ENCODE results near the gene POU3F1.

POU3F1 gene

GRCh38 chr1:38000529-38001455 is 45.8 kb downstream of the POU3F1 start:
- no peak for DNase-seq

DNA sequence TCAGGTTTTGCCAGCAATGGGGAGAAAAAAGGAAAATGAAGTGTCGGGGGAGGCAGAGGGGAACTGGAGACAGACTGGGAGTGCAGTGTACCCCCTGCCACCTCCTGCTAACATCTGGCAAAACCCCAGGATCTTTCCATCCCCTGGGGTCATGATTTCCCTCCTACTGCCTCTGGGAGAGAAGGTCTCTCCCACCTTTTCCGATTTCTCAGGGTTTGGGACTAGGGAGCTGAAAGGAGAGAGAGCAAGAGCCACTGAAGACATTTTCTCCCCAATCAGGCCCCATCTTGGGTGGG is 46.4 kb downstream of the POU3F1 start:
- no peak for DNase-seq

DNA sequence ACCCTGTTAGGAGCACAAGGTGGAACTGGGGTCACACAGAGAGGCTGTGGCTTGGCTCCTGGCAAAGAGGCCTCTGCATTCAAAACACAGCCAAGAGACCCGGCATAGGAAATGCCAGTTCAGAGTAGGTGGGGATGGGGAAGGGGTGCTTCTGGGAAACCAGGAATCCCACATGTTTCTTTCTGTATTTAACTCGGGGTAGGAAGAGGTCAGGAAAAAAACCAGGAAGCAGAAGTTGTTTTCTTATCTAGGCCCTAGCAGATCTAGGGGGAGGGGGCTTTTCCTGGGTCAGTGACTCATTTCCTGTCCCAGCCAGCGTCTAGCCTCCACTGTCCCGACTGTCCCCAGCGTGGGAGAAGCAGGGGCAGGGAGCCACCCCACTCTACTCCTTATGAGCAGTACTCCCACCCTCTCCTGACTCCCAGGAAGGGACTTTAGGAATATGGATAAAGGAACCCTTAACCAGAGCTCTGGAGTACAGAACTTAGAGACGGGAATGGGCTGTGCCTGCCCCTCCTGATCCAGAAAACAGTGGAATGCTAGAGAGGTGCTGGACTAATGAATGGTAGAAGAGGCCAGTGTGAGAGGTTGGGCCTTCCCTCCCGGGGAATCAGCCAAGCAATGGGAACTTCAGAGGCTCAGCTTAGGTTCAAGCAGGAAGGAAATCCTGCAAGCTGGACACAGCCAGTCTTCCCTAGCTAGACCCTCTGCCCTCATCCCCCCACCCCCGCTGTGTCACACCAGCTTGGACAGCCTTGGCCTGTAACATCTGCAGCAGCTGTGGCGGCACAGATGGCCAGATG is 47.0 kb downstream of the POU3F1 start:
- DNase-seq = no peak

DNA sequence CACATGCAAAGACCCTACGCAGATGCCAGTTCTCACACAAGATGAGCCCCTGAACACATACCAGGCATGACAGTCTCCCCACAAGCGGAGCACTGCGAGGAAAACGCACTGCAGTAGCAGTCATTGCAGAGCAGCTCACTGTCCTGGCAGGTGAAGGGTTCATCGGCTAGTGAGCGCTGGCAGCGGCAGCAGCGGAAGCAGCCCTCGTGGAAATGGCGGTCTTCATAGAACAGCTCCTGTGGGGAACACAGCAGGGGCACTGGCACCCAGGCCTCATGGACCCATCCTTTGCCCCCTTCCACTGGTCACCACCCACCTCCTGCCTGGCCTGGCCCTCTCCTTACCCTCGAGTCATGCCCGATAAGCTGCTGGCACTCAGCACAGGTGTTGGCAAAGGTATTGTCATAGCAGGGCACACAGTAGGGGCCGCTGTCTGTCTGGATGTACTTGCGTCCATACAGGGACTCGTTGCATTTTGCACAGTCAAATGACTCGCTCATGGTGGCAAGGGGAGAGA is 47.6 kb downstream of the POU3F1 start:
- no peak for DNase-seq

DNA sequence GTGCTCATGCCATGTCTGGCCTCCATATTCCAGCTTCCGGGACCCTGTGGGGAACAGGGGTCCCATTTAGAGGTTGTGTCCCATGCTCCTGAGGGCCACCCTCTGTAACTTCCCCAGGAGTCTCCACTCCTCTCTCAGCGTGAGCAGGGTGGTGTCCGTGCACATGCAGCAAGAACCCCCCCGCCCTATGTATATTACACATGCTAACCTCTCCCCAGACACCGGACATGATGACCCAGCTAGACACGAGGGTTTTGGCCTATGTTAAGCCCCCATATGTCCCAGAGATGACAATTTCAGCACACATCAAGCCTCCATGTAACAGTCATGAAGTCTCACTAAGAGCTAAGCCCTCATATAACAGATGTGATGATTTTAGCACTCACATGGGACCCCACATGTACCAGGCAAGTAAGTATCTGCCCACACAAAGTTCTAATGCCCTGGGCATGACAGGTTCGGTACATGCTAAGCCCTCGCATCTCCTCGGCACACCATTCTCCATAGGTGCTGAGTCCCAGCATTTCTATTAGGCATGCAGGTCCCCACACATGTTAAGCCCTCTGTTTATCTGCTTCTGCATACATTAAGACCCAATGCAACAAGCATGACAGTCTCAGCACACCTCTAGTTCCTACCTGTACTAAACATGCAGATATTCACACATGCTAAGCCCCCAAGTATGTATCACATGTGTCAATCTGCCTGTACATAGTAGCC is 48.3 kb downstream of the POU3F1 start:
- DNase-seq = no peak

GRCh38 chr1:37997256-37998088 is 49.1 kb downstream of the POU3F1 start:
- no peak for DNase-seq

DNA sequence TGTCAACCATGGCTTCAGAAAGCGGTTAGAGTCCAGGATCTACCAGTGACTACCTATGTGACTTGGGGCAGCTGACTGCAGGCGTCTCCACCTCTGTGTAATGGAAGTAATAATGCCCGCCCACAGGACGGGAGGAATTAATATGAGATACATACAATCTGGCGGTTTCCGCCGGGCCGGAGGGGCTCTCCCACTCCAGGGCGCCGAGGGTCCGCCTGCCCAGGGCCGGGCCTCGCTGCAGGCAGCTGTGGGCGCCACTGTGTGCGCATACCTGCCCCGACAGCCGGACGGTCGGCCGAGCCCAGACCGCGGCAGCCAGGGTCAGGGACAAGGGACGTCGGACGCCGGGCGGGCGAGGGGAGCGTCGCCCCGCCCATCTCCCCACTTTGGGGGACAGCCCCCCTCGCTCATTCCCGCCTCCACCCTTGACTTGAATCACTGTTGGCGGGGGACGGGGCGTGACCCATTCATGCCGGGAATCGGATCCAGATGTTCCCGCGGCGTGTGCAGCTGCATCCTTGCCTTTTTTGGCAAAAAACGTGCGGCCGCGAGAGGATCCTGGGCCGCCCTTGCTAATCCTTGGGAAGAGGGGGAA is 50.7 kb downstream of the POU3F1 start:
- DNase-seq = no peak

GRCh38 chr1:37994886-37995566 is 51.6 kb downstream of the POU3F1 start:
- no peak for DNase-seq
